Psoas muscle (tissue), 8 donors: ENCODE data around the gene POU3F2. TPM values are rescaled to one million over a fixed set of nuclear protein-coding genes. Genes with fewer than 3 reads are reported as not detected.

Source experiments
- ATAC-seq, 4 donors: fragments of 200-7000 bp; cut with Tn5 transposase; one replicate each; pipeline ENCODE4 v1.9.1; 2020; ENCODE audit warnings: moderate library complexity in 3 of 4, mild to moderate bottlenecking in 2 of 4
- DNase-seq, 2 donors: peaks; one replicate each; pipeline ENCODE4 v3.0.0-alpha.2; 2020
- H3K27ac ChIP-seq: fragments of 200-600 bp; one replicate; pipeline ENCODE4 v1.8.0; 2022
- H3K27me3 ChIP-seq, 3 donors: fragments of 200-600 bp in 1 of 3; one replicate each; pipeline versions ENCODE4 v1.6.1 to v1.8.0; 2013 to 2022; ENCODE audit warnings: low read length in 2 of 3, mild to moderate bottlenecking in 2 of 3, moderate library complexity in 1 of 3; ENCODE audit not compliant: insufficient read depth in 3 of 3
- H3K36me3 ChIP-seq, 2 donors: fragments of 200-600 bp in 1 of 2; one replicate each; pipeline versions ENCODE4 v1.6.1 to v1.8.0; 2013 to 2022; ENCODE audit warnings: low read depth in 1 of 2, mild to moderate bottlenecking in 1 of 2, moderate library complexity in 1 of 2; ENCODE audit not compliant: insufficient read depth in 1 of 2
- H3K4me1 ChIP-seq: fragments of 200-600 bp; one replicate; pipeline ENCODE4 v1.8.0; 2022
- H3K4me3 ChIP-seq: fragments of 200-600 bp; one replicate; pipeline ENCODE4 v1.8.0; 2022; ENCODE audit warnings: mild to moderate bottlenecking
- H3K9me3 ChIP-seq: fragments of 200-600 bp; one replicate; pipeline ENCODE4 v1.8.0; 2022
- CTCF ChIP-seq: fragments of 200-600 bp; IDR thresholded peaks from one replicate; pipeline ENCODE4 v1.8.0; 2022; ENCODE audit warnings: antibody characterized with exemption
- WGBS, 3 donors: extraction: QIAGEN DNeasy Blood & Tissue Kit; methylation state at CpG; one replicate each; pipeline versions ENCODE4 v1.1.6 to v1.1.7; 2013; 5-methylcytosine and 5-hydroxymethylcytosine counted together
- intact Hi-C, 2 donors: fragments of 100-400 bp; cut with DNase I; formaldehyde crosslinking; loops; one replicate each; pipeline versions ENCODE4 v1.11.0 to v1.14.2; 2022
- polyA plus RNA-seq, 3 donors: library from polyadenylated mRNA; stranded (reverse); fragments of 200-250 nt; gene quantifications; one replicate each; pipeline ENCODE4 v1.2.3, GENCODE V29; 2013
- total RNA-seq, 4 donors: library from RNA; stranded (reverse); fragmentation: NEBNext Ultra II Directional in 2 of 4; extraction: Animal tissue kit (Norgen Biotek cat#: 25700) in 2 of 4; gene quantifications; one replicate each; pipeline versions ENCODE4 v1.2.1 to v1.2.4, GENCODE V29; 2021 to 2023
- donor health status: healthy with polysubstance abuse.
- donor health status: DM: no; HTN: no; CAD: no; lungs with moderate emphysema.
- donor health status: Bipolar disorder and iron deficiency.
- donor health status: healthy.
- donor health status: DM: yes; HTN: yes; CAD: no.
- donor health status: DM: no; HTN: no; CAD: no.
- donor health status: DM: no; HTN: no; CAD: no.
- donor health status: DM: yes; HTN: yes; CAD: no.

POU3F2 gene
- total and polyA plus RNA-seq, 7 donors: 0.01 TPM; not detected in 6

GRCh38 chr6:98836025-98836961, 1.9 kb downstream of the POU3F2 start:
- 5 to 7% (median 6%) methylated on average over 23 of the region's 23 CpGs for WGBS, 3 donors
- H3K4me1 ChIP-seq: peaks cover 20% of the 10 kb centered on the region
- TF ChIP-seq CTCF: no peak
- no peak overlapping the region for H3K27ac ChIP-seq
- DNase-seq (no peak), ATAC-seq (no peak)
- peaks cover 0 to 98% (median 40%) of the 10 kb centered on the region in 3 donors for H3K27me3 ChIP-seq
- no peaks in the 10 kb centered on the region for H3K9me3 ChIP-seq
- H3K36me3 ChIP-seq: no peaks in the 10 kb centered on the region
- H3K4me3 ChIP-seq: peak overlapping the region; percentile 40
- intact Hi-C loops: no loop called here

GRCh38 chr6:98836962-98837944, 2.9 kb downstream of the POU3F2 start:
- no peak overlapping the region for H3K4me3 ChIP-seq
- 16 to 27% (median 22%) methylated on average over 9 of the region's 9 CpGs for WGBS, 3 donors
- DNase-seq (no peak), ATAC-seq (no peak)
- H3K9me3 ChIP-seq: no peaks in the 10 kb centered on the region
- H3K27me3 ChIP-seq: peaks cover 0 to 98% (median 33%) of the 10 kb centered on the region in 3 donors
- no peak overlapping the region for H3K27ac ChIP-seq
- intact Hi-C loops: no loop called here
- no peaks in the 10 kb centered on the region for H3K36me3 ChIP-seq
- H3K4me1 ChIP-seq: peaks cover 11% of the 10 kb centered on the region
- TF ChIP-seq CTCF: no peak

- DNase-seq: no peak
- no peaks in the 10 kb centered on the region for H3K9me3 ChIP-seq
- H3K27ac ChIP-seq: no peak overlapping the region
- no peaks in the 10 kb centered on the region for H3K36me3 ChIP-seq
- no peak for TF ChIP-seq CTCF
- ATAC-seq: no peak
- intact Hi-C loops: no loop called here
- H3K27me3 ChIP-seq: peaks cover 0 to 98% (median 33%) of the 10 kb centered on the region in 3 donors
- peaks cover 4% of the 10 kb centered on the region for H3K4me1 ChIP-seq
- no peak overlapping the region for H3K4me3 ChIP-seq
- 13 to 28% (median 19%) methylated on average over 4 of the region's 4 CpGs for WGBS, 3 donors
Measured at GRCh38 chr6:98838032-98838431, 3.7 kb downstream of the POU3F2 start.

GRCh38 chr6:98838975-98839374, 4.6 kb downstream of the POU3F2 start:
- Histone ChIP-seq H3K4me3 (no peak overlapping the region), H3K4me1 (peaks cover 4% of the 10 kb centered on the region), H3K27ac (no peak overlapping the region), H3K27me3 (peaks cover 0 to 98% (median 32%) of the 10 kb centered on the region in 3 donors), H3K9me3 (no peaks in the 10 kb centered on the region), H3K36me3 (no peaks in the 10 kb centered on the region)
- no peak for DNase-seq
- intact Hi-C loops: no loop called here
- no peak for ATAC-seq
- TF ChIP-seq CTCF: no peak
- 19 to 27% (median 27%) methylated on average over 1 of the region's 1 CpG for WGBS, 3 donors
